ENCODE measurements around the gene UQCC5.

UQCC5 gene

GRCh38 chr3:52570076-52570475 lies 33.7 kb downstream of the UQCC5 start:
- DNase-seq (ENCODE audit: low read depth) = no peak

GRCh38 chr3:52572221-52572620 lies 35.8 kb downstream of the UQCC5 start:
- DNase-seq (ENCODE audit: low read depth) = no peak

DNA sequence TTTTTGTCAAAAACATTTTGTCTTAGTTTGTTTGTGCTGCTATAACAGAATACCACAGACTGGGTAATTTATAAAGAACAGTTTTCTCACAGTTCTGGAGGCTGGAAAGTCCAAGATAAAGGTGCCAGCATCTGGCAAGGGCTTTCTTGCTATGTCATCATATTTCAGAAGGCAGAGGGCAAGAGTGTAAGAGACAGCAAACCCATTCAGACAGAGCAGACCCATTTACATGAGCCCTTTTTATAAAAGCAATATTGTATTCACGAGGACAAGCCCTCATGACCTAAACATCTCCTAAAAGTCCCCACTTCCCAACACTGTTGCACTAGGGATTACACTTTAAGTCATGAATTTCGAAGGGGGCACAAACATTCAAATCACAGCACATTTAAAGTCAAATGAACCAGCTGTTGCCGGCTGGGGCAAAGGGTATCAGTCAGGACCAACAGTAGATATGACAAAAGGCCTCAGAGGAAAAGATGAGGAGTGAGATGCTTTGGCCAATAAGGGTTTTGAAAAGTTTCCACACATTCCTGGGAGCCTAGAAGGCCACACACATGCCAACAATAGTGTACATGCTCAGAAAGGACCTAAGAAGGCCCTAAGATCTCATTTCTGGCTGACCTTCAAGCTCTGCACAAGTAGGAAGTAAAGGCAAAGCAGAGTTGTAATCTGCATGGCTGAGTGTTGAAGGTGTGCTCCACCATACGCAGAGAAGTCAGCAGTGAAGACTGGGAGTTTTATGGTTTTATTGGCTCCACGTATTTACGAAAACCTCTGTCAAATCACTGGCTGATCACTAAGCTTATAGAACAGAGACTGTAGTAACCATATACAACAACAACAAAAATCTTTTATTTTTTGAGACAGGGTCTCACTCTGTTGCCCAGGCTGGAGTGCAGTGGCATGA lies 37.9 kb downstream of the UQCC5 start:
- DNase-seq (ENCODE audit: low read depth) = no peak

Measured in CMK (cell line).